SK-N-SH (cell line): ENCODE measurements around the gene CPSF3. TPM values are rescaled to one million over a fixed set of nuclear protein-coding genes. Genes with fewer than 3 reads are reported as not detected.

ENCODE experiments used
- CTCF ChIA-PET: fragments of 300-600, 350-600 bp; formaldehyde crosslinking; extraction: SDS; loops from one replicate; lab custom pipeline; 2021; lab: Yijun Ruan, JAX
- POLR2A ChIA-PET: fragments of 350-600 bp; sonication (Branson Sonifier 250); formaldehyde crosslinking; extraction: SDS; loops from one replicate; lab custom pipeline; 2020; ENCODE audit warnings: antibody characterized with exemption, inconsistent platforms; lab: Yijun Ruan, JAX
- DNase-seq: peaks from one replicate; pipeline ENCODE4 v3.0.0; 2012
- H2AFZ ChIP-seq: fragments of 200-600 bp; sonication (generic); 2 replicates; pipeline ENCODE4 v1.8.1; 2016; ENCODE audit warnings: antibody characterized with exemption, mild to moderate bottlenecking, low read depth
- H3F3A ChIP-seq: fragments of 200-600 bp; sonication (generic); replicated peaks from 2 replicates; pipeline ENCODE3; 2016; ENCODE audit warnings: antibody characterized with exemption, mild to moderate bottlenecking; ENCODE audit not compliant: insufficient read depth
- H3K27ac ChIP-seq, 2 experiments: fragments of 200-500 bp in 1 of 2; fragments of 200-600 bp in 1 of 2; sonication (Bioruptor generic) in 1 of 2; sonication (generic), shearing (Covaris generic) in 1 of 2; 2 replicates each; pipeline versions ENCODE4 v1.5.1 to v1.6.1; 2014 to 2016; ENCODE audit warnings: low read depth in 2 of 2, inconsistent platforms in 1 of 2, low read length in 1 of 2, mild to moderate bottlenecking in 1 of 2, mixed read lengths in 1 of 2
- H3K27me3 ChIP-seq: fragments of 200-600 bp; sonication (generic), shearing (Covaris generic); 2 replicates; pipeline ENCODE4 v1.6.1; 2016; ENCODE audit warnings: mixed run types; ENCODE audit not compliant: insufficient read depth
- H3K36me3 ChIP-seq, 2 experiments: fragments of 200-500 bp in 1 of 2; fragments of 200-600 bp in 1 of 2; sonication (Bioruptor generic) in 1 of 2; sonication (generic) in 1 of 2; replicated peaks in 1 of 2; 2 replicates each; pipeline versions ENCODE3 to v1.5.1; 2014 to 2016; ENCODE audit warnings: low read length in 1 of 2, mild to moderate bottlenecking in 1 of 2; ENCODE audit not compliant: insufficient read depth in 2 of 2, control insufficient read depth in 1 of 2
- H3K4me1 ChIP-seq, 2 experiments: fragments of 200-500 bp in 1 of 2; fragments of 200-600 bp in 1 of 2; sonication (Bioruptor generic) in 1 of 2; sonication (generic), shearing (Covaris generic) in 1 of 2; 2 replicates each; pipeline versions ENCODE4 v1.5.1 to v1.6.1; 2014 to 2016; ENCODE audit warnings: low read depth in 1 of 2, low read length in 1 of 2, mixed run types in 1 of 2; ENCODE audit not compliant: insufficient read depth in 2 of 2, control insufficient read depth in 1 of 2
- H3K4me2 ChIP-seq: fragments of 200-600 bp; sonication (generic), shearing (Covaris generic); 2 replicates; pipeline ENCODE4 v1.6.1; 2017; ENCODE audit warnings: mixed run types
- H3K4me3 ChIP-seq, 2 experiments: fragments of 200-500 bp in 1 of 2; fragments of 200-600 bp in 1 of 2; sonication (Bioruptor generic) in 1 of 2; sonication (generic), shearing (Covaris generic) in 1 of 2; 2 replicates each; pipeline versions ENCODE4 v1.5.1 to v1.8.1; 2014 to 2016; ENCODE audit warnings: low read depth in 2 of 2, inconsistent platforms in 1 of 2, low read length in 1 of 2, mild to moderate bottlenecking in 1 of 2, mixed read lengths in 1 of 2, moderate library complexity in 1 of 2
- H3K79me2 ChIP-seq: fragments of 200-600 bp; sonication (generic); 2 replicates; pipeline ENCODE4 v1.8.1; 2017; ENCODE audit warnings: mild to moderate bottlenecking; ENCODE audit not compliant: insufficient read depth
- H3K9ac ChIP-seq: fragments of 200-600 bp; sonication (generic); 2 replicates; pipeline ENCODE4 v1.6.1; 2017; ENCODE audit warnings: mixed run types
- H3K9me2 ChIP-seq: fragments of 200-600 bp; sonication (generic); 2 replicates; pipeline ENCODE4 v1.6.1; 2017; ENCODE audit warnings: mixed run types
- H3K9me3 ChIP-seq: fragments of 200-600 bp; sonication (generic); 2 replicates; pipeline ENCODE4 v1.6.1; 2017; ENCODE audit warnings: mixed run types, mild to moderate bottlenecking, moderate library complexity
- H4K20me1 ChIP-seq: fragments of 200-600 bp; sonication (generic); 2 replicates; pipeline ENCODE4 v1.6.1; 2017; ENCODE audit warnings: mild to moderate bottlenecking, mixed run types; ENCODE audit not compliant: insufficient read depth
- CHD2 ChIP-seq: fragments of 150-350 bp; IDR thresholded peaks from 2 replicates; pipeline ENCODE4 v1.6.1; 2018; ENCODE audit warnings: low read length; ENCODE audit not compliant: partially characterized antibody
- ELF1 ChIP-seq: IDR thresholded peaks from 2 replicates; pipeline ENCODE4 v1.4.0; 2012
- EP300 ChIP-seq, 2 experiments: IDR thresholded peaks; 2 replicates each; pipeline versions ENCODE4 v1.4.0 to v1.6.1; 2012; ENCODE audit warnings: borderline replicate concordance in 1 of 2, low read depth in 1 of 2, low read length in 1 of 2
- EZH2phosphoT487 ChIP-seq: fragments of 200-600 bp; sonication (generic); IDR thresholded peaks from 2 replicates; pipeline ENCODE4 v1.6.1; 2017; ENCODE audit warnings: low read depth, mixed run types, mild to moderate bottlenecking, antibody characterized with exemption, moderate library complexity, borderline replicate concordance
- FOSL2 ChIP-seq: IDR thresholded peaks from 2 replicates; pipeline ENCODE4 v1.4.0; 2012; ENCODE audit warnings: low read depth, mild to moderate bottlenecking, moderate library complexity, borderline replicate concordance
- FOXM1 ChIP-seq: IDR thresholded peaks from 2 replicates; pipeline ENCODE4 v1.4.0; 2012; ENCODE audit warnings: low read depth, mild to moderate bottlenecking
- GATA2 ChIP-seq: sonication (generic); formaldehyde crosslinking; IDR thresholded peaks from 2 replicates; pipeline ENCODE4 v1.5.0; 2020; ENCODE audit warnings: mild to moderate bottlenecking, missing genetic modification reagents
- JUND ChIP-seq: IDR thresholded peaks from 2 replicates; pipeline ENCODE4 v1.4.0; 2012
- MEF2A ChIP-seq: IDR thresholded peaks from 2 replicates; pipeline ENCODE4 v1.4.0; 2012; ENCODE audit warnings: low read depth, borderline replicate concordance
- MXI1 ChIP-seq: IDR thresholded peaks from 2 replicates; pipeline ENCODE4 v1.6.1; 2012; ENCODE audit warnings: mild to moderate bottlenecking, low read depth, low read length, improper control_type of control experiment
- NFIC ChIP-seq: IDR thresholded peaks from 2 replicates; pipeline ENCODE4 v1.4.0; 2012; ENCODE audit warnings: borderline replicate concordance
- PBX3 ChIP-seq: IDR thresholded peaks from 2 replicates; pipeline ENCODE4; 2012
- POLR2AphosphoS5 ChIP-seq: IDR thresholded peaks from 2 replicates; pipeline ENCODE4 v1.6.1; 2012; ENCODE audit warnings: low read depth, low read length
- RAD21 ChIP-seq: IDR thresholded peaks from 2 replicates; pipeline ENCODE4 v1.6.1; 2012; ENCODE audit warnings: mild to moderate bottlenecking, low read length
- REST ChIP-seq: IDR thresholded peaks from 2 replicates; pipeline ENCODE4 v1.6.1; 2012; ENCODE audit warnings: mild to moderate bottlenecking, low read depth, low read length, moderate library complexity
- SMC3 ChIP-seq: IDR thresholded peaks from 2 replicates; pipeline ENCODE4 v1.6.1; 2012; ENCODE audit warnings: low read depth, low read length, improper control_type of control experiment
- TAF1 ChIP-seq: IDR thresholded peaks from 2 replicates; pipeline ENCODE4 v1.6.1; 2012; ENCODE audit warnings: low read depth, mild to moderate bottlenecking, low read length, moderate library complexity, borderline replicate concordance
- TCF12 ChIP-seq: IDR thresholded peaks from 2 replicates; pipeline ENCODE4 v1.4.0; 2012
- USF1 ChIP-seq: IDR thresholded peaks from 2 replicates; pipeline ENCODE4 v1.4.0; 2012; ENCODE audit warnings: low read depth, borderline replicate concordance
- WGBS: methylation state at CpG from one replicate; pipeline ENCODE4 v1.1.6; 2017; ENCODE audit warnings: low lambda C conversion rate; 5-methylcytosine and 5-hydroxymethylcytosine counted together
- polyA plus RNA-seq, 3 experiments: library from polyadenylated mRNA; depleted of rRNA; stranded (reverse); fragments of >200 nt; gene quantifications; 2 replicates each; pipeline ENCODE4 v1.2.3, GENCODE V29; 2012

CPSF3 gene
- polyA plus RNA-seq, 1 of the 3 experiments (the other 2 are of a cell fraction): 34.2 TPM

GRCh38 chr2:9428965-9429577 lies 5.6 kb downstream of the CPSF3 start:
- H2AFZ ChIP-seq: no peak overlapping the region
- POLR2A ChIA-PET: no interaction called here

More at GRCh38 chr2:9428965-9429577, 5.6 kb downstream of the CPSF3 start:
- DNase-seq: no peak
- H3K4me1 ChIP-seq: peaks cover 14 to 32% of the 10 kb centered on the region in 2 experiments
- CTCF ChIA-PET: interaction anchor here (1.1 to 1.2 kb wide), 2 partner anchors 9 to 290 kb away, joined by 4 to 7 read pairs; no protein-coding TSS in a partner anchor
- peak overlapping the region in 1 of 2 experiments; percentile 71; a peak in 1 of 4 replicates for H3K27ac ChIP-seq
- H3K9ac ChIP-seq: no peak overlapping the region
- H4K20me1 ChIP-seq: no peaks in the 10 kb centered on the region
- no peak overlapping the region for H3K4me3 ChIP-seq
- H3K4me2 ChIP-seq: no peak overlapping the region
- WGBS: 80% methylated on average over 5 of the region's 5 CpGs
- TF ChIP-seq ELF1 (no peak), SMC3 (no peak), PBX3 (no peak), EP300 (IDR thresholded peaks at IDR 0.05; ENCODE audit: borderline replicate concordance in 1 of 2, low read depth in 1 of 2, low read length in 1 of 2) (no peak), TCF12 (no peak), TAF1 (no peak), MXI1 (no peak), NFIC (no peak), CHD2 (no peak), FOXM1 (no peak), MEF2A (no peak), EZH2phosphoT487 (no peak), REST (no peak), FOSL2 (no peak), USF1 (no peak), RAD21 (no peak), JUND (no peak), POLR2AphosphoS5 (no peak), GATA2 (CRISPR knock-in tag) (no peak)
- H3K27me3 ChIP-seq: no peaks in the 10 kb centered on the region
- H3K9me2 ChIP-seq: no peaks in the 10 kb centered on the region
- peaks cover 11% of the 10 kb centered on the region for H3F3A ChIP-seq
- H3K79me2 ChIP-seq: peaks cover 36% of the 10 kb centered on the region
- no peaks in the 10 kb centered on the region for H3K9me3 ChIP-seq
- peaks cover 42 to 60% of the 10 kb centered on the region in 2 experiments for H3K36me3 ChIP-seq
